ENCODE data around the gene MEIS1. TPM values are rescaled to one million over a fixed set of nuclear protein-coding genes. Genes with fewer than 3 reads are reported as not detected.

Gene MEIS1
- total and polyA plus RNA-seq, 2 donors (not counting 3 experiments of a cell fraction or from before 2014, with no cell fraction given) = 10.0 to 26.5 TPM

DNA sequence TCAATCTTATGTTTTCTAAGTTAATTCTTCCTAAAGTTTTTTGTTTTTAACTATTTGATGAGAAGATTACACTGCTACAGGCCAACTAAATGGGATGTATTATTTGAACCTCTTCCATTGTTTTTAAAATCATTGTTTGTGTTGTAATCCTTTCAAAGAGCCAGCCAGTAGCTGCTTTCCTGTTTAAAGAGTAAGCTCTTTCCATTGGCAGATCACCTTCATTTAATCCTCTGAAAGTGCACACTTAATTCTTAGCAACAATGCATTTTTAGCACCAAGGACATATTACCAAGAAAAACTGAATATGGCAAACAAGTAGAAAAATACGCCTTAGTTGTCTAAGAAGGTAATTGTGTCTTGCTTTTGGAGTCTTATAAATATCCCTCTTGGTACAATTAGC, 54.0 kb downstream of the MEIS1 start:
- ChIA-PET CTCF (interaction anchor here (1.0 to 1.8 kb wide), 5 partner anchors 8 to 54 kb away, joined by 3 to 7 read pairs (median 4); partner anchors contain the start of gene MEIS1), POLR2A (no interaction called here)
- no peak overlapping the region for H3K27ac ChIP-seq (ENCODE audit: insufficient read depth, low read depth, low read length)
- no peaks in the 10 kb centered on the region for H4K20me1 ChIP-seq (replicated peaks; ENCODE audit: control insufficient read depth, extremely low read depth, insufficient read depth, low read length)
- intact Hi-C loops (cut with micrococcal nuclease) = loop anchor here (1.0 kb wide), 1 partner anchor 8 kb away; no protein-coding TSS in a partner anchor
- H3K4me2 ChIP-seq (ENCODE audit: insufficient read depth, low read length) = no peak overlapping the region
- H3K9me1 ChIP-seq (replicated peaks; ENCODE audit: control insufficient read depth, extremely low read depth, insufficient read depth, low read length) = no peaks in the 10 kb centered on the region
- TF ChIP-seq CTCF (IDR thresholded peaks at IDR 0.05; ENCODE audit: extremely low read depth in 1 of 2, insufficient read depth in 1 of 2, low read depth in 1 of 2, low read length in 2 of 2) = no peak
- TF ChIP-seq GATA2 (IDR thresholded peaks at IDR 0.05; ENCODE audit: insufficient read depth, insufficient read length, low read depth, low read length) = no peak
- no peak for TF ChIP-seq FOS (IDR thresholded peaks at IDR 0.05; ENCODE audit: borderline replicate concordance, insufficient read depth, low read length)
- no peak for TF ChIP-seq POLR2AphosphoS5 (IDR thresholded peaks at IDR 0.05; ENCODE audit: insufficient read depth, low read depth, low read length)
- TF ChIP-seq JUN (IDR thresholded peaks at IDR 0.05; ENCODE audit: borderline replicate concordance, insufficient read depth, insufficient read length, low read depth) = no peak
- TF ChIP-seq POLR2A (IDR thresholded peaks at IDR 0.05; ENCODE audit: low read depth, low read length) = no peak
- peaks cover 0 to 4% of the 10 kb centered on the region in 2 experiments for H3K36me3 ChIP-seq (ENCODE audit: control insufficient read depth in 2 of 2, extremely low read depth in 1 of 2, insufficient read depth in 2 of 2, low read length in 2 of 2)
- H3K9me3 ChIP-seq (replicated peaks; ENCODE audit: control insufficient read depth, insufficient read depth, low read length) = no peaks in the 10 kb centered on the region
- H3K79me2 ChIP-seq (ENCODE audit: control insufficient read depth, insufficient read depth, low read length) = no peaks in the 10 kb centered on the region
- no peaks in the 10 kb centered on the region for H3K27me3 ChIP-seq (ENCODE audit: control insufficient read depth in 2 of 2, insufficient read depth in 2 of 2, low read length in 2 of 2)
- no peak for FAIRE-seq
- peak; percentile 71 for DNase-seq (ENCODE audit: low read depth, low spot score)
- BruUV-seq (replicated peaks) = no TSS peak
- no peak overlapping the region for H3K4me3 ChIP-seq (replicated peaks in 1 of 3; ENCODE audit: insufficient read depth in 1 of 3, low read depth in 1 of 3, low read length in 3 of 3)
- no peak overlapping the region for H2AFZ ChIP-seq (ENCODE audit: low read depth, low read length)
- peaks cover 28% of the 10 kb centered on the region for H3K4me1 ChIP-seq (ENCODE audit: control insufficient read depth, extremely low read depth, insufficient read depth, low read length)
- dilution Hi-C loops (cut with MboI; ENCODE audit: extremely low pct_ligation_motif_present, low sequenced_read_pairs) = no loop called here
- H3K9ac ChIP-seq (replicated peaks; ENCODE audit: extremely low read depth, insufficient read depth, low read length) = no peak overlapping the region

All from endothelial cell of umbilical vein (primary cell).